SK-N-MC (cell line): ENCODE results near the gene ALG9.

Experiments used
- EZH2 ChIP-seq: fragments of 200-600 bp; sonication (generic); IDR thresholded peaks from one replicate; pipeline ENCODE4 v1.6.1; 2017; ENCODE audit warnings: antibody characterized with exemption
- FOXP2 ChIP-seq: optimal IDR thresholded peaks from 2 replicates; pipeline ENCODE3; 2011; ENCODE audit warnings: mild to moderate bottlenecking, moderate library complexity; ENCODE audit not compliant: insufficient read depth; ENCODE audit errors: extremely low read length, control extremely low read depth
- POLR2AphosphoS5 ChIP-seq: IDR thresholded peaks from 2 replicates; pipeline ENCODE4 v1.6.1; 2012; ENCODE audit warnings: mild to moderate bottlenecking, low read depth, low read length, borderline replicate concordance

DNA sequence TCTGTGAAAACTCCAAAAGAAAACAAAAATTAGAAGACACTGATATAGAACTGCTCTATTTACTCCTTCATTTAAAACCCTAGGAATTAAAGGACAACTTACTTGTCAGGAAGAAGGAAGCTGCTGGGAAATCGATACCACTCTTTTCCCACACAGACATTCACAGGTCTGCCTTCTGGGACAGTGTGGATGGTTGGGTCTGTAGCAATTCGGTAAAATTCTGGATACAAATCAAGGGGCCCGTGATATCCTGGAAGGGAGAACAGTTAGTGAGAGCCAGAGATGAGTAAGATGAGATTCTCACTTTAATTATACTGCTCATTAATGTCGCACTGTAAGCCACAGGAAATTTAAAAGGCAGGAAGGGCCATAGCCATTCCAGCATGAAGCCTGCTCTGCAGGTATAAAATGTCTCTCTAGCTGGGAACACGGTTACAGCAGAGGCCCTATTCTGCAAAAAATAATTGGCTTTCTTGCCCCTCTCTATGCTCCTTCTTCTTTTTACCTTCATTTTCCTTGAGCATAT lies 34.0 kb downstream of the ALG9 start:
- TF ChIP-seq POLR2AphosphoS5 (no peak), EZH2 (no peak), FOXP2 (no peak)
